ENCODE data around the gene ABCC4.

DNA sequence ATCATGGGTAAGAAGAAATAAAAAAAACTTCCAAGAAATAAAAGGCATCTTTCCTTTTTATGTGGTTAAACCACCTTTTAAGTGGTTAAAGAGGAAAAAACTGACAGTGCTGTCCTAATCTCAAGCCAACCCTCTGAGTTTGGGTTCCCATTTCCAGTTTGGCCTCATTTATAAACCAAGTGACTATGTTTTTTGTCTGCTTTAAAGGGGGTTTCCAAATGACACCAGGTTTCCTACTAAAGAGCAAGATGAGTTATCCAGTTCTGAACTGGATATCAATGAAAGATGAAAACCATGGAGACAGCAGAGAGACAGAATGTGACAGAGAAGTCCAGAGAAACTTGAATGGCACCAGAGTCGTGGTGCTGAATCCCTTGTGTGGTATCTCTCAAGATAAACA lies 251.5 kb downstream of the ABCC4 start:
- TF ChIP-seq, protein P1, sequence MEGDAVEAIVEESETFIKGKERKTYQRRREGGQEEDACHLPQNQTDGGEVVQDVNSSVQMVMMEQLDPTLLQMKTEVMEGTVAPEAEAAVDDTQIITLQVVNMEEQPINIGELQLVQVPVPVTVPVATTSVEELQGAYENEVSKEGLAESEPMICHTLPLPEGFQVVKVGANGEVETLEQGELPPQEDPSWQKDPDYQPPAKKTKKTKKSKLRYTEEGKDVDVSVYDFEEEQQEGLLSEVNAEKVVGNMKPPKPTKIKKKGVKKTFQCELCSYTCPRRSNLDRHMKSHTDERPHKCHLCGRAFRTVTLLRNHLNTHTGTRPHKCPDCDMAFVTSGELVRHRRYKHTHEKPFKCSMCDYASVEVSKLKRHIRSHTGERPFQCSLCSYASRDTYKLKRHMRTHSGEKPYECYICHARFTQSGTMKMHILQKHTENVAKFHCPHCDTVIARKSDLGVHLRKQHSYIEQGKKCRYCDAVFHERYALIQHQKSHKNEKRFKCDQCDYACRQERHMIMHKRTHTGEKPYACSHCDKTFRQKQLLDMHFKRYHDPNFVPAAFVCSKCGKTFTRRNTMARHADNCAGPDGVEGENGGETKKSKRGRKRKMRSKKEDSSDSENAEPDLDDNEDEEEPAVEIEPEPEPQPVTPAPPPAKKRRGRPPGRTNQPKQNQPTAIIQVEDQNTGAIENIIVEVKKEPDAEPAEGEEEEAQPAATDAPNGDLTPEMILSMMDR (IDR thresholded peaks at IDR 0.05; ENCODE audit: poor library complexity) = no peak
- TF ChIP-seq EZH2phosphoT487 (IDR thresholded peaks at IDR 0.05; ENCODE audit: low read depth, severe bottlenecking, unreplicated experiment) (no peak), EZH2 (IDR thresholded peaks at IDR 0.05; ENCODE audit: borderline replicate concordance) (no peak)

Data from hepatocyte (in vitro differentiated cells).